GOT3 (cell line): ENCODE data around the gene DTL.

Experiments used
- DNase-seq: peaks from one replicate; lab custom pipeline; 2025; ENCODE audit warnings: mixed read lengths; lab: John Stamatoyannopoulos, UW

DTL gene

GRCh38 chr1:212097360-212097759 lies 61.8 kb downstream of the DTL start:
- DNase-seq, result no peak

DNA sequence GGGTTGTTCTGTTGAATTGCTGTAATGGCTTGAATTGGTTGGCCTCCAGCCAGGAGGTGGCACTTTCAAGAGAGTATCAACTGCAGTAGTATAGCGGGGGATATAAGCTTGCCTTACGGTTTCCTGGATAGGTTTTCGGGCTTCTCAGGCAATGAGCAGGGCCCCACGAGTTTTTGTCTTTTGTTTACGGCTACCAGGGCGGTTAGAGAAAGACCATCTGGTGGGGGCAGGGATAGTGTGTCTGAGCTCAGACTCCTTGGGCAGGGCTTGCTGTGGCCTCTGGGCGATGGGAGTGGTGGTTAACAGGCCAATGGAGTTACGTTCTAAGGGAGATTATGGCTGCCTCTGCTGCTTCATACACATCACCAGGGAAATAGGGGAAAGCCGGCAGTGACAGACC lies 62.8 kb downstream of the DTL start:
- no peak for DNase-seq

DNA sequence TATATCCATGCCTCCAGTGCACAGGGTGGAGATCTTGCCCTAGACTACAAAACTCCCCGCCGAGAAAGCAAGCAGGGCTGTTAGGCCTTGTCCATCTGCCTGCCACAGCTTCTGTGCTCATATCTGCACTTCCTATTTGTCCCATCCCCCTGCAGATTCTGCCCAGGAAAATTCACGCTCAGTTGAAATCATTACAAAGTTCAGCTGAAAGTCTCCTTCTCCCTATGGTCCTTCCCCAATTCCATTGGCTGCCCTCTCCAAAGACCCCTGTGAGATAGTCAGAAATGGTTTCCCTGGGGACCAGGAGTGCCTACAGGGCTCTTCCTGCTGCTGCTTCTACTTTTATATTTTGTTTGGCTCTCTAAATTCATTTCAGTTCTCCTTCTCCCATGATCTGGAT lies 63.2 kb downstream of the DTL start:
- no peak for DNase-seq

GRCh38 chr1:212101251-212101650 lies 65.7 kb downstream of the DTL start:
- DNase-seq, result no peak

GRCh38 chr1:212101735-212102134 lies 66.2 kb downstream of the DTL start:
- no peak for DNase-seq

DNA sequence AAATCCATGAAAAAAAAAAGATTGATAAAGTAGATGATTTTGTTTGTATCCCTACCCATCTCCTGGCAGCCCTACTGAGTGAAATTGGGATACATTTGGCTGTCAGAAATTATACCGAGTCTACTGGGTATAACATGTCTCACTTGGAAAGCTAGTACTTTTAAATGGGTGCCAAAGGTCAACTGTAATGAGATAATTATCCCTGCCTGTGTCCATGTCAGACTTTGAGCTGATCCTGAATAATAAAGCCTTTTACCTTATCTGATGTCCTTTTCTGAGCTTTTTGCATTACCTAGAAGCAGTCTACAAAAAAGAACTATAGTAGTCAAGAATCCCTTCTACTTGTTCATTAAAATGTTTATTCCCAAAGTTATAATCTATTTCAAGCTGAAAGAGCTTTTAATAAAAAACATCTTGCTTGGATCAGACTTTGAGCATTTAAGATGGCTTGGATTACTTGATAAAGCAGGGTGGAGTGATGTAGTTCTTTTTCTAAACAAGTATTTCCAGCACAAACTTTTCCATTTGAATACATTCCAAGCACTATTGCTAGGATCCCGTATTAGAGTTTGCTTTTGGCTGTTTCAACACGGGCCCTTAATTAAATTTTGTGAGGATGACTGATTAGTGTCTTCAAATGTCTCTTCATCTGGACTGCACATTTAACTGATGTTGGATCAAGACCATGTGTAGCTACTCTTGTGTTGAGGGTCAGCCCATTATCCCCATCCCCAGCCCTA lies 69.2 kb downstream of the DTL start:
- DNase-seq, result no peak

DNA sequence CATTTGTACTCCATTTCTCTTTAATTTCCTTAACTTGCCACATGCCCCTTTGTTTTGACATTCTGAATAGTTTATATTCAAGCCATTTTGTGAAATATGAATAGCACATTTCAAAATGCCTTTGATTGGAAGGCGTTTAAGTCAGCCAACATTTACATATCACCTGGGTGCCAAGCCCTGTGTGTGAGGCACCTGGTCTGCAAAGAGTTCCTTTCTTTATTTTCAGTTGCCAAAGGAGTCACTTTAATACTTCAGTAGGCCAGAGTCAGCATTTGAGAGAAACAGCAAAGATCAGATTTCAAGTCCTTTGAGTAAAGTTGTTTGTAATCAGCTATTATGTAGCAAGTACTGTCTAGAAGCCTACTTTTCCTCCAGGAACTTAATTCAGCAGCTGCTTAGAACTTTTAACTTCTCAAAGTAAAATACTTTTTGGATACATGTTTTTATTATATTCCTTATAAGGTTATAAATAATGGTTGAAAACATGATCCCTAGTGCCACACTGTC lies 70.8 kb downstream of the DTL start:
- DNase-seq, result no peak

DNA sequence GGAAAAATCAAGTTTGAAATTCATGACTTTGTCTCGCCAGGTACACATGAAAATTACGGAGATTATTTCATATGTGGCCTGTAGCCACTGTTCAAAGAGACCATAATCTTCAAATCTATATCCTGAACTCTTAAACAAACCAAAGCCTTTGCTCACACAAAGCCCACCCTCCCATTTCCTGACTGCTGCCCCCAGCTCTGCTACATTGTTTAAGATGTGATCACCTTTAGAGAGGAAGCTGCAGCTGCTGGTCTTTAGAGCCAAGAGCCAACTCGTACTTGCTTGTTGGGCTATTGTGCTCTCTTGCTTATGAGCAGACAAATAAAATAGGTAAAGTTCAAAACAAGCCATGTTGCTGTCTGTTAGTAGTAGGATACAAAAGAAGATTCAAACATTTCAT lies 71.9 kb downstream of the DTL start:
- DNase-seq, result no peak

DNA sequence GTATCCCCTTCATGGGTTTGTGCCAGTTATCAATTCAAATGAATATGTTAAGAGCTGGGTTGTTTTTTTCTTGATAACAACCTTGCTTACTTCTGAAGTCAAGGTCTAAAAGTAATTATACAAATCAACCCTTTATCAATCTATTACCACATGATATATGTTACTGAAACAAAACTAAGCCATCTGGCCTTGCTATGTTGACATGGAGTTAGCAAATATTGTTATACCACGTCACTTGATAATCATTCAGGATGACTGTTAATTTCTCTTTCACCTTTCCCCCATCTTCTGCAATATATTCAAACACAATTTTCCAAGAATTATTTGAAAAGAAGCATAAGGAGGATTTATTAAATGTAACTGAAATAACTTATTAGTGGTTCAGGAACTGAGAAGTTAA lies 72.6 kb downstream of the DTL start:
- no peak for DNase-seq

- DNase-seq, result no peak
Measured at GRCh38 chr1:212108981-212109380, 73.4 kb downstream of the DTL start.

DNA sequence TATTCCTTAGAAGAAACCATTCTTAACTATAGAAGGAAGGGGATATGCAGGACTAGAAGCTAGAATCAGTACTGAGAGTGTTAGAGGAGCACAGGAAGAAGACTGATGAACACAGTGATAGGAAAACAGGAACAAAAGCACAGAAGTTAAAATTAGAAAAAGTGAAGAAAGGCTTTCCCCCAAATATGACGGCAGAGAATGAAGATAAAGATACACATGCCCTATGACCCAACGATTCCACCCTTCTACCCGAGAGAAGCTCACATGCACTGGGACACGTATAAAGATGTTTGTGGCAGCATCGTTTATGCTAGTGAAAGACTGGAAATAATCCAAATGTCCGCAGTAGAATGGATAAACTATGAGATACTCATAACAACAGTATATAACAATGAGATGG lies 74.2 kb downstream of the DTL start:
- no peak for DNase-seq

GRCh38 chr1:212110617-212111016 lies 75.1 kb downstream of the DTL start:
- DNase-seq, result no peak

DNA sequence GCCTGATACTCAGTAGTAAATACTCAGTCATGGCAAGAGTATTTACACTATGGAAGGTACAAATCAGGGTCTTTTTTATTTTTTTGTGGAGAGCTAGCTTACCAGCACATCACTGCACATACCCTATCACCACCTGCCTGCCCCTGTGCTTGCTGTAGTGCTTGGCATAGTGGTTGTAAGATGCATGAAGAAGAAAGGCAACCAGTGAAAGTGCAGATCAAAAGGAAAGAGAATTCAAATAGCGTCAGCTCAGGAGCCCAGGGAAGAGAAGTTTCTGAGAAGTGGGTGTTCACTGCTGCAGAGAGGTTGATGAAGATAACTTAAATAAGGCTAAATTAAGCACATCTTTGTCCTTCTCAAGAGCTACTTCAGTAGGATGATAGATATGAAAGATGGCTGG lies 76.0 kb downstream of the DTL start:
- DNase-seq, result no peak

DNA sequence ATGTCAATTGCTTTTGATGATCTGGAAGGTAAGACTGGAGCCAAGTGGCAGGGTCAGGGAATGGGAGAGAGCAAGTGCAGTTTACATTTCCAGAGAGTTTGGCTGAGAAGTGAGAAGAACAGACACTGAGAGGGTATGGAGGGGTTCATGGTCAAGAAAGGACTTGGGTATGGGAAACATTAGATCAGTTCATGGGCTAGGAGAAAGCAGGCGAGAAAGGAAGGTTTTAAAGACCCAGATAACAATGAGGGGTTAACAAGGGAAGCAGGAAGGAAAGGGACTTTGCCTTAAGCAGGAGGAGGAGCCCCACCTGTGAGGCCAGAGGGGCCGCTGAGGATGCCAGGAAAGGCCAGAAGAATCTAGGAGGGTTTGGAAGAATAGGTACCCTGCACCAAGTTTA lies 78.2 kb downstream of the DTL start:
- DNase-seq, result no peak

DNA sequence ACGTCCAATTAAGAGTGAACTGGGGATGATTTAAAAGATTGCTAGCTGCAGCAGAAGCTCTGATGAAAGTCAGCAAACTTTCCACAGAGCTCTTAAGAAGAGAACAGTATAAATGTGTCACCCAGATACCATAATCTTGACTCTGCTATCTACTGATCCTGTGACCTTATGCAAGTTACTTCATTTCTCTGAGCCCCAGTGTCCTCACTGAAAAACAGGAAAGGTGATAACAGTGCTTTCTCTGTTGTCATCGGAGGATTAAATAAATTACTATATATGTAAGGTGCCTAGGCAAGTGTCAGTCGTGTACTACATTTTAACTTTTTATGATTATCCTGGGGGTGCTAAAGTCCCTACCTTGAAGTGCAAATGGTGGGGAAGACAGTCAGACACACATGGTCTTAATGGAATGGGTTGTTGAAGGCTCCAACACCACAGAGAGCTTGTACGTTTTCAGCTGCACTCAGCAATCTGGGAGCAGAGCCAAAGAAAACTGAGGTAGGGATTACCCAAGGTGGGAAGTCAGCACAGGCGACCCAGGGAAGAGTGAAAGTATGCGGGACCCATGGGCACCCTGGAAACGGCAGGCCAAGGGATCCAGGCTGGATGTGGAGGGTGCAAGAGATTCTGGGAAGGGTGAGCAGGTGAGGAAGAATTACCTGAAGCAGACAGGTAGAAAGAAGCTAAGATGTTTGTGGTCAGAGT lies 82.8 kb downstream of the DTL start:
- DNase-seq, result no peak

DNA sequence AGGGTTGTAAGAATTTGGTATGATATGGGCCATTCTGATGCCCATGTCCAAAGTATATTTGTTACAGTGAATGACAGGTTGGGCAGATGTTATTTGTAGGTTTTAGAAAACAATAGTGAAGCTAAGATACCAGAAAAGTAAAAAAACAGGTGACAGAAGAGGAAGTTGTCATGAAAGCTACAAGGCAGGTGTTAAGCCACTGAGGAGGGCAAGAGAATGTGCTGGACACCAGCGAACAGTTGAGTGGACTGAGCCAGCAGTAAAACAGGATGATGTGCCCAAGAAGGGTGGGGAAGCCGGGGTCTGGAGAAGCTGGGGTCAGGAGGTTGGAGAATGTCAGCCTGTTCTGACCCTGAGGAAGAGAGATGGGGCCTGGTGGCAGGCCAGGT lies 83.3 kb downstream of the DTL start:
- DNase-seq, result no peak

GRCh38 chr1:212119397-212119837 lies 83.9 kb downstream of the DTL start:
- no peak for DNase-seq

- DNase-seq, result no peak
Measured at GRCh38 chr1:212119863-212120262, 84.3 kb downstream of the DTL start.

DNA sequence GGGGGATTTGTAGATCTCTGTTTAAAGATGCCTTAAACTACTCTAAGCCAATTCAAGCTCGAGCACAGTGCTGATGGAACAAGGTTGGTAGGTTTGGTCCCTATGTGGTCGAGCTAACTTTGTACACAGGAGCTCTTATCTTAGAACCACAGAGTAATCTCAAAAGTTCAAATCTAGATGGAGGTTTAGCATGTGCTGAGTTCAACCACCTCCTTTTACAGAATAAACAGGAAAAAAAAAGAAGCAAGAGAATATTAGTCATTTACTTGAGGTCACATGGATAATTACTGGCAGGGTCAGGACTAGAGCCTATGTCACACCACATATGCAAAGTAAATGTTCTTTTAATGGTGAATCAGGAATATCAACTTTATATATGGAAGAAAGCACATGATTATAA lies 86.2 kb downstream of the DTL start:
- no peak for DNase-seq

GRCh38 chr1:212124690-212125582 lies 89.4 kb downstream of the DTL start:
- no peak for DNase-seq

DNA sequence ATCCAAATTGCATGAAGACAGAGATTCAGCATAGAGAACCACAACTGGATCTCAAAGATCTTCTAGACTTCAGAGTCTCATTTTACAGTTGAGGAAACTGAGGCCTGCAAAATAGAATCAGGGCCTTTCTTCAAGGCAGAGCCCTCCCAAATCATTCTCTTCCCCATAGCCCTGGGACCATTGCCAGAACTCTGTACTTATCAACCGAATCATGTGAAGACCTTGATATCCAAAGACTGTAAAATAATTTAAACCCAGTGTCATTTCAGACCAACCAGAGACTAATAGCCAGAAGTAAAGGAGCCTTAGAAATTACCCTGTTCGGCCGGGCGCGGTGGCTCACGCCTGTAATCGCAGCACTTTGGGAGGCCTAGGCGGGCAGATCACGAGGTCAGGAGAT lies 90.1 kb downstream of the DTL start:
- no peak for DNase-seq

DNA sequence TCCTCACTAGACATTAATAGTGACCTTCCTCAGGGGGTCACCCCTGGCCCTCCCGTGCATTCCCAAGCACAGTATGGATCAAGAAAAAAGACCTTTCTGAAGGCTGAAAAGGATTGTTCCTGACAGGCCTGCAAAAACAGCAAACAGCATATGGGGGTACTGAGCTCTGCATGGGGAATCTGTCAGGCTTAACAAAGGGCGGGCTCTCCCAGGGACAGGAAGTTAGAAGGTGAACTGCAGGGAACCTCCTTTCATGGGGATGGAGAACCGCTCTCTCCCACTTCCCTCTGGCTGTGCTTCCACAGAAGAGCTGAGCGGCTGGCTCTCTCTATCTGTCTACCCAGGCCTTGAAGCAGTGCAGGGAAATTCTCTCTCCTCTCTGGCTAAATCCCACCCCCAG lies 91.7 kb downstream of the DTL start:
- no peak for DNase-seq

DNA sequence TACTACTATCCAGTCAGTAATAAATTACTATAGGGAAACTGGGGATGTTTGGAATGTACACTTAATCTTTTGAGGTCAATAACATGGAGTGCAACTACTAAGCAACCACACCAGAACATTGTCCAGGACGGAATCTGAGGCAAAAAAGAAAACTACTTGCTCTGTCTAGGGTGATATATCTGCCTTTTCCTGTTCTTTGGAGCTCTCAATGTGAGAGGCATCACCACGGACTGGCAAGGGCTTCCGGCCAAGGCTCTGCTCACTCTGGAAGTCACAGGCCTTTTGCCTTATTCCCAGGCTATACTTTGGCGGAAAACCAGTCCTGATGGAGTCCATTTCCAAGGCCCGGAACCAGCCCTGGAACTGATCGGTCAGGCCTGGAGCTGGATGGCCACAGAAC lies 94.2 kb downstream of the DTL start:
- DNase-seq, result no peak
